GM12891 (cell line): Measurements from ENCODE around the gene PCSK5.

Source experiments
- POLR2A ChIP-seq: IDR thresholded peaks from 2 replicates; pipeline ENCODE4 v1.6.1; 2011; ENCODE audit warnings: low read depth, low read length, control low read depth
- TAF1 ChIP-seq: IDR thresholded peaks from 2 replicates; pipeline ENCODE4 v1.6.1; 2011; ENCODE audit warnings: low read depth, low read length, control low read depth

GRCh38 chr9:76090330-76090729 is 199.9 kb downstream of the PCSK5 start:
- TF ChIP-seq POLR2A (no peak), TAF1 (no peak)
